Activated CD8-positive, alpha-beta T cell treated with anti-CD3 and anti-CD28 coated beads, Interleukin-2, amount 10 ng/mL, durations not matched to agents 7 days and 5 days (primary cell): Measurements from ENCODE around the gene CFAP69. TPM values are rescaled to one million over a fixed set of nuclear protein-coding genes. Genes with fewer than 3 reads are reported as not detected.

ENCODE experiments used
- ATAC-seq: fragments of 150-1000 bp; cut with Tn5 transposase; one replicate; pipeline ENCODE4 v1.10.0; 2021; ENCODE audit warnings: moderate library complexity
- CTCF ChIA-PET: fragments of 350-600 bp; sonication (Branson Sonifier 250); formaldehyde crosslinking; loops from one replicate; lab custom pipeline; 2021; ENCODE audit warnings: antibody characterized with exemption; lab: Charles Lee
- POLR2A ChIA-PET: fragments of 350-600 bp; sonication (Branson Sonifier 250); formaldehyde crosslinking; loops from one replicate; lab custom pipeline; 2021; ENCODE audit warnings: antibody characterized with exemption; lab: Charles Lee
- DNase-seq: peaks from one replicate; pipeline ENCODE4 v3.0.0-alpha.2; 2020
- H3K27ac Mint-ChIP-seq: one replicate; pipeline ENCODE4 v1.8.0; 2021; ENCODE audit warnings: mild to moderate bottlenecking, mixed read lengths
- H3K27me3 Mint-ChIP-seq: one replicate; pipeline ENCODE4 v1.8.0; 2021; ENCODE audit warnings: low read depth, mixed read lengths
- H3K36me3 Mint-ChIP-seq: one replicate; pipeline ENCODE4 v1.8.0; 2021; ENCODE audit warnings: low read depth, mixed read lengths
- H3K4me1 Mint-ChIP-seq: one replicate; pipeline ENCODE4 v1.8.0; 2021; ENCODE audit warnings: low read depth, mixed read lengths
- H3K4me3 Mint-ChIP-seq: one replicate; pipeline ENCODE4 v1.8.0; 2021; ENCODE audit warnings: mild to moderate bottlenecking, mixed read lengths
- H3K9me3 Mint-ChIP-seq: one replicate; pipeline ENCODE4 v1.8.0; 2022; ENCODE audit warnings: mixed read lengths; ENCODE audit not compliant: insufficient read depth
- total RNA-seq, 2 experiments: library from RNA; stranded (reverse); gene quantifications; one replicate each; pipeline ENCODE4 v1.2.3, GENCODE V29; 2021

The CFAP69 gene
- total RNA-seq, 2 experiments from 2014 or later = 0.65 TPM; not detected in 1

DNA sequence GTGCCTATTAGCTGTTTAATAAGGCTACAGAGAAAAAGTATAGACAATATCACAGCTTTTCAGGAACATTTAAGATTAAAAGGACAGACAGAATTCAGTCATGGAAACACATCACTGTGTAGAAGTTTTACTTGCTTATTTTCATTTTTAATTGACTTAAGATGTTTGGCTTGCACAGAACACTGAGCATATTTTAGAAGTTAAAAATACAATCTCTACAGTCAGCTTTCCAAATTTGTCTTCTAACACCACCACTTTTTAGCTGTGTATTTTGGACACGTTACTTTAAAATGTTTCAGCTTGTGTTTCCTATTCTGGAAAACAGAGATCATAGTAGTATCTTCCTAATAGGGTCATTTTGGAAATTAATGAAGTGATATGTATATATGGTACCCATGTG lies 11.8 kb downstream of the CFAP69 start:
- H3K27me3 Mint-ChIP-seq = peaks cover 10% of the 10 kb centered on the region
- no peak overlapping the region for H3K4me3 Mint-ChIP-seq
- ChIA-PET POLR2A (no interaction called here), CTCF (interaction anchor here (1.6 kb wide), 1 partner anchor 171 kb away, joined by 4 read pairs; no protein-coding TSS in a partner anchor)
- no peak for ATAC-seq
- H3K27ac Mint-ChIP-seq = no peak overlapping the region
- no peaks in the 10 kb centered on the region for H3K36me3 Mint-ChIP-seq
- no peaks in the 10 kb centered on the region for H3K4me1 Mint-ChIP-seq
- no peaks in the 10 kb centered on the region for H3K9me3 Mint-ChIP-seq
- DNase-seq = no peak

DNA sequence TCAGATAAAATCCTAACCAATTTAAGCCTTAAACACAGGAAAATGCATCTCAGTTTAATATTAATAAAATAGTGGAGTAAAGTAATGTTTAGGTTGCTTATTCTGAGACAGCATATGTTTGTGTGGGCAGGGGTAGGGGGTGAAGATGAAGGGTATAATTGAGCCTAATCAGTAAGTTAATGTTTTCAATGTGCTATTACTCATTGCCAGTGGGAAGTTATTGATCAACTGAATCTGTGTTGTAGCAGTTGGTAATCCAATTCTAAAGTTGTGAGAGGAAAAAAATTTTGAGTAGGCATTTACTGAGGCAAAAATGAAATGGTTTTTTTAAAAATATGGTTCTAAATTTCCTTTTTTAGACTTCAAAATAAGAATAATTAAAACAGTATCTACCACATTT lies 16.5 kb downstream of the CFAP69 start:
- DNase-seq = no peak
- H3K4me3 Mint-ChIP-seq = no peak overlapping the region
- H3K4me1 Mint-ChIP-seq = no peaks in the 10 kb centered on the region
- H3K9me3 Mint-ChIP-seq = no peaks in the 10 kb centered on the region
- ATAC-seq = no peak
- ChIA-PET POLR2A (no interaction called here), CTCF (interaction anchor here (1.2 kb wide), 1 partner anchor 108 kb away, joined by 6 read pairs; the partner anchor contains the start of gene STEAP1)
- H3K36me3 Mint-ChIP-seq = no peaks in the 10 kb centered on the region
- H3K27ac Mint-ChIP-seq = no peak overlapping the region
- H3K27me3 Mint-ChIP-seq = peaks cover 4% of the 10 kb centered on the region

DNA sequence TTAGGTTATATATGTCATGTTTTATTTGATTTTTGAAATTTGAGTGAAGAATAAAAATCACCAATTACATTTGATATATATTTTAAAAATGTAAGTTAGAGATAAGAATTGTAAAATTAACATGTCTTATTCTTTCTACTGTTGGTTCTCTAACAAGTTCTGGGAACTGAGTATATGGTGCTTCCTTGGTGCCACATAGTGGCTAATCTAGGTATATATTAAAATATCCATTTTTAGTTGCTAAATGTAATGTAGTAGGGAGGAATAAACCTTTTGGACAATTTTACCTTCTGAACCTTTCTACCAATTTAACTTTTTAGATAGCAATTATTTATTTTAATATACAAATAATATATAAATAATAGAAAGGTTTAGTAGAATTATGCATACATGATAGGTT lies 17.5 kb downstream of the CFAP69 start:
- ChIA-PET CTCF (no interaction called here), POLR2A (no interaction called here)
- Mint-ChIP-seq H3K36me3 (no peaks in the 10 kb centered on the region), H3K9me3 (no peaks in the 10 kb centered on the region), H3K27me3 (peaks cover 6% of the 10 kb centered on the region), H3K4me3 (no peak overlapping the region), H3K27ac (no peak overlapping the region), H3K4me1 (no peaks in the 10 kb centered on the region)
- no peak for ATAC-seq
- DNase-seq = no peak

GRCh38 chr7:90266808-90267207 lies 21.8 kb downstream of the CFAP69 start:
- Mint-ChIP-seq H3K27me3 (peaks cover 12% of the 10 kb centered on the region), H3K27ac (no peak overlapping the region), H3K4me1 (no peaks in the 10 kb centered on the region), H3K36me3 (no peaks in the 10 kb centered on the region), H3K9me3 (no peaks in the 10 kb centered on the region), H3K4me3 (no peak overlapping the region)
- ChIA-PET POLR2A (no interaction called here), CTCF (no interaction called here)
- DNase-seq (no peak), ATAC-seq (no peak)

DNA sequence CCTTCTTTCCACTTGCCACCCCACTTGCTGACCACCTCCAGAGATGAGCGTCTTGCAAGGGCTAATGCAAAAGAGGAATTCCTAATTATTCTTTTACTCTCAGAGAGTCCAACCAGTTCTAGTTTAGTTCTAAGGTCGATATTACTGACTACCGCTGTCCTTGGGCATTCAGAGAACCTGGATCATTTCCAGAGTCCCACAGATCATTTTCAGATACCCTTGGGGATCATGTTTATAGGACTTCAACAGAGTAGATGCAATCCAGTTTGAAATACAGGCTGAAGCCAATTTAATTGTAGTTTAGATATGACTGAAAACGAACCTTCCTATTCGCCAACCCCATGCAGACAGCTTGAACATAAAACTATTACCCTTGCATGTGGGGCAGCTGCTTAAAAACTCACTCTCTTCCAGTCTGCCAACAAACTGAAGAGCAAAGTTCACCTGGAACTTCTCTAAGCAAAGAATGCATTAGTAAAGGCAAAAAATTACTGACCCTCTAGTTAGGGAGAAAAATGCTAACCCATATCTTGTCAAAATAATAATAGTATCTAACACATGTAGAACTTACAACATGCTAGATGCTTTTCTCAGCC lies 22.4 kb downstream of the CFAP69 start:
- Mint-ChIP-seq H3K27ac (no peak overlapping the region), H3K9me3 (no peaks in the 10 kb centered on the region), H3K27me3 (peaks cover 12% of the 10 kb centered on the region), H3K4me3 (no peak overlapping the region), H3K4me1 (no peaks in the 10 kb centered on the region), H3K36me3 (no peaks in the 10 kb centered on the region)
- ATAC-seq = no peak
- ChIA-PET POLR2A (no interaction called here), CTCF (interaction anchor here (1.1 kb wide), 1 partner anchor 79 kb away, joined by 3 read pairs; no protein-coding TSS in a partner anchor)
- no peak for DNase-seq

DNA sequence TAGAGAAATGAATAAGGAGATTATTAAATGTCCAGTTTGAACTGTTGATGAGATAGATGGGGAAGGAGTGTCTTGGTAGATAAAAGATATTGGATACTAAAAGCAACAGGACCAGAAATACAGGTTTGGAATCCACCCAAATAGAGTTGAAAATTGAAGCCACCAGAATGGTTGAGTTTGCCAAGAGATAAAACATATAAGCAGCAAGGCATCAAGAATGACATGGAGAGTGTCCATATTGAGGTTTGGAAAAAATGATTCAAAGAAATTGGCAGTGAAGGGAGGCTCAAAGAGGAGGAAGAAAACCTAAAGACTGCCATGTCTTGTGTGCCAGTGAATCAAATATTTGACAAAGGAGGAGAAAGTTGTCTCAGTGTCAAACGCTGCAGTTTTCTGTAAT lies 24.2 kb downstream of the CFAP69 start:
- ChIA-PET CTCF (interaction anchor here (0.9 to 1.3 kb wide), 2 partner anchors 28 to 159 kb away, joined by 3 to 5 read pairs; no protein-coding TSS in a partner anchor), POLR2A (no interaction called here)
- Mint-ChIP-seq H3K4me3 (no peak overlapping the region), H3K4me1 (no peaks in the 10 kb centered on the region), H3K9me3 (no peaks in the 10 kb centered on the region), H3K27me3 (peaks cover 13% of the 10 kb centered on the region), H3K36me3 (no peaks in the 10 kb centered on the region), H3K27ac (no peak overlapping the region)
- no peak for DNase-seq
- ATAC-seq = no peak

DNA sequence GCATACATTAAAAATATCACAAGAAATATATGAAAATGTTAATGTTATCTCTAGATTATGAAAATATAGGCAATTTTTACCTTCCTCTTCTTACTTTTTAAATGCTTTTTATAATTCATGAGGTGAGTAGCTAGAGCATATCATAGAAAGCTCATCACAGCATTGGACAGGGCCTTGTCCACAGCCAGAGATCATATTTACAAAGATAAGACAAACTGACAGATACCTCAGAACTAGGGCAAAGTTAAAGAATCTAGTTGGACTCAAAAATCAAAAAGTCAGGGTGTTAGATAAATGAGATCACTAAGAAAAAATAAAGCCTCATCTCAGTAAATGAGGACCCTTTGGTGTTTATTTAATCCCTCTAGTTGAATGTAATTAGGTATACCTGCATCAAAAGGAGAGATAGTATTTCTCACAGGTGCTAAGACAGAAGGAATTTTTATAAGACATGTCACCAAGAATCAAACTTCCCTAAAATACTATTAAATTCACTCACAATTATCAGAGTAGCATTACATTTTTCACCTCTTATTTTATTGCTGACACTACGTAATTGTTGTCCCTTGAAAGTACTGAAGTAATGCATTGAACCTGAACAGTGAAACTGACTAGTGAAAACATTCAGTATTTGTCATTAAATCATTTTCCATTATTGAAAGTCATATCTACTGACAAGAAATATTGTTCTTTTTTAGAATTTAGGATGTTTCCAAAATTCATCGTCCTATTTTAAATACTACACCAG lies 25.6 kb downstream of the CFAP69 start:
- Mint-ChIP-seq H3K4me1 (no peaks in the 10 kb centered on the region), H3K27me3 (peaks cover 12% of the 10 kb centered on the region), H3K36me3 (no peaks in the 10 kb centered on the region), H3K27ac (no peak overlapping the region), H3K4me3 (no peak overlapping the region), H3K9me3 (no peaks in the 10 kb centered on the region)
- ATAC-seq (no peak), DNase-seq (no peak)
- ChIA-PET CTCF (interaction anchor here (1.3 kb wide), 1 partner anchor 157 kb away, joined by 5 read pairs; no protein-coding TSS in a partner anchor), POLR2A (no interaction called here)

GRCh38 chr7:90271753-90272152 lies 26.8 kb downstream of the CFAP69 start:
- no peaks in the 10 kb centered on the region for H3K9me3 Mint-ChIP-seq
- H3K36me3 Mint-ChIP-seq = no peaks in the 10 kb centered on the region
- no peaks in the 10 kb centered on the region for H3K4me1 Mint-ChIP-seq
- DNase-seq (no peak), ATAC-seq (no peak)
- no peak overlapping the region for H3K4me3 Mint-ChIP-seq
- POLR2A ChIA-PET = no interaction called here
- H3K27me3 Mint-ChIP-seq = peaks cover 12% of the 10 kb centered on the region
- no peak overlapping the region for H3K27ac Mint-ChIP-seq
- CTCF ChIA-PET = no interaction called here

DNA sequence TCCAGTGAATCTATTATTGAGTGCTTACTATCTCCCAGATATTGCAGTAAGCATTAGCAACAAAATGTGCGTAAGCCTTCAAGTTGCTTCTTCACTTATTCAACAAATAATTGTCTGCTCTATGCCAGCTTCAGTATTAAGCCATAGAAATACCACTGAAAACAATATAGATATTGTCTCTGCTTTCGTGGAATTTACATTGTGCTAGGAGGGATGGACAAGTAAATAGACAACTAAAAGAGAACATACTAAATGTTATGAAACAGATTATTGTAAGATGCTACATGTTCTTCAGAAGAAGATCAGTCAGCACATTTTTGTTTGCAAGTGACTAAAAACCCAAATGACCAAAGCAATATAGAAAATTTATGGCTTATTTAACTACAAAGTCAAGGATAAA lies 27.3 kb downstream of the CFAP69 start:
- Mint-ChIP-seq H3K36me3 (no peaks in the 10 kb centered on the region), H3K4me1 (no peaks in the 10 kb centered on the region), H3K4me3 (no peak overlapping the region), H3K27me3 (peaks cover 11% of the 10 kb centered on the region), H3K9me3 (no peaks in the 10 kb centered on the region), H3K27ac (no peak overlapping the region)
- no peak for ATAC-seq
- POLR2A ChIA-PET = no interaction called here
- no peak for DNase-seq
- CTCF ChIA-PET = no interaction called here

GRCh38 chr7:90274161-90274560 lies 29.2 kb downstream of the CFAP69 start:
- CTCF ChIA-PET = no interaction called here
- Mint-ChIP-seq H3K36me3 (no peaks in the 10 kb centered on the region), H3K9me3 (no peaks in the 10 kb centered on the region), H3K27me3 (peaks cover 8% of the 10 kb centered on the region), H3K4me1 (no peaks in the 10 kb centered on the region), H3K27ac (no peak overlapping the region), H3K4me3 (no peak overlapping the region)
- DNase-seq (no peak), ATAC-seq (no peak)
- POLR2A ChIA-PET = no interaction called here

GRCh38 chr7:90276033-90276728 lies 31.2 kb downstream of the CFAP69 start:
- Mint-ChIP-seq H3K4me1 (no peaks in the 10 kb centered on the region), H3K27ac (no peak overlapping the region), H3K4me3 (no peak overlapping the region), H3K27me3 (peaks cover 2% of the 10 kb centered on the region), H3K36me3 (no peaks in the 10 kb centered on the region), H3K9me3 (no peaks in the 10 kb centered on the region)
- ATAC-seq = no peak
- ChIA-PET CTCF (no interaction called here), POLR2A (no interaction called here)
- no peak for DNase-seq

DNA sequence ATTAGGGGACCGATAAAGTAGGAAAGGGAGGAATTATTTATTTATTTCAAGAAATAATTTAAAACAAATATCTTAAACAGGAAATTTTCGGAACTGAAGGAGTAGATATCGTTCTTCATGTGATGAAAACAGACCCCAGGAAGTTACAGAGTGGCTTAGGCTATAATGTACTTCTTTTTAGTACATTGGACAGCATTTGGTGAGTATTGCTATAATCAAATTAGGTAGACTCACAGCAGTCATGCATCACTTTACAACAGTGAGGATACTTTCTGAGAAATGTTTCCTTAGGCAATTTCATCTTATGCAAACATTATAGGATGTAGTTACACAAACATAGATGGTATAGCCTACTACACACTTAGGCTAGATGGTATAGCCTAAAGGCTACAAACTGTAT lies 43.2 kb downstream of the CFAP69 start:
- DNase-seq (no peak), ATAC-seq (no peak)
- peaks cover 6% of the 10 kb centered on the region for H3K4me1 Mint-ChIP-seq
- H3K27ac Mint-ChIP-seq = no peak overlapping the region
- H3K4me3 Mint-ChIP-seq = no peak overlapping the region
- H3K36me3 Mint-ChIP-seq = no peaks in the 10 kb centered on the region
- H3K27me3 Mint-ChIP-seq = peaks cover 8% of the 10 kb centered on the region
- CTCF ChIA-PET = no interaction called here
- POLR2A ChIA-PET = no interaction called here
- peaks cover 4% of the 10 kb centered on the region for H3K9me3 Mint-ChIP-seq
